Activated CD4-positive, alpha-beta T cell treated with anti-CD3 and anti-CD28 coated beads, Interleukin-2, amount 50 U/mL, for 1 hour (primary cell): ENCODE measurements around the gene TUBB3.
A peak's percentile ranks its signal among the peaks of the same experiment; 100 is the strongest.
"Not testable (repeated sequence)": the region's sequence is repeated elsewhere in the genome, so short reads cannot be mapped to it uniquely, and the experiment has no call there.

Experiments
- DNase-seq: peaks from one replicate; pipeline ENCODE4 v3.0.0-alpha.2; 2020

The TUBB3 gene

GRCh38 chr16:89922884-89923639 is at the start of gene TUBB3:
TSS of gene TUBB3 (plus strand) at chr16:89923342. CDS start at chr16:89923402, 60 bp downstream.
- no peak for DNase-seq

GRCh38 chr16:89873972-89874689 is 49.0 kb upstream of the TUBB3 start:
- DNase-seq, result peak; percentile 96

GRCh38 chr16:89879123-89879522 is 44.0 kb upstream of the TUBB3 start:
- not testable (repeated sequence) for DNase-seq

GRCh38 chr16:89880477-89881367 is 42.4 kb upstream of the TUBB3 start:
- DNase-seq, result no peak

GRCh38 chr16:89881368-89881730 is 41.8 kb upstream of the TUBB3 start:
- DNase-seq, result no peak

- no peak for DNase-seq
Observed at GRCh38 chr16:89883346-89884040, 39.6 kb upstream of the TUBB3 start.

GRCh38 chr16:89884041-89884421 is 39.1 kb upstream of the TUBB3 start:
- DNase-seq, result no peak

- no peak for DNase-seq
Observed at GRCh38 chr16:89887243-89887642, 35.9 kb upstream of the TUBB3 start.

GRCh38 chr16:89890200-89890599 is 32.9 kb upstream of the TUBB3 start:
- no peak for DNase-seq

GRCh38 chr16:89890886-89891657 is 32.1 kb upstream of the TUBB3 start:
- DNase-seq, result no peak

- DNase-seq, result no peak
Observed at GRCh38 chr16:89892055-89892630, 31.0 kb upstream of the TUBB3 start.

GRCh38 chr16:89892635-89893034 is 30.5 kb upstream of the TUBB3 start:
- DNase-seq, result no peak

- DNase-seq, result no peak
Observed at GRCh38 chr16:89893642-89894548, 29.2 kb upstream of the TUBB3 start.

- no peak for DNase-seq
Observed at GRCh38 chr16:89895482-89896250, 27.5 kb upstream of the TUBB3 start.

- DNase-seq, result no peak
Observed at GRCh38 chr16:89897204-89897603, 25.9 kb upstream of the TUBB3 start.

- DNase-seq, result no peak
Observed at GRCh38 chr16:89898201-89898967, 24.8 kb upstream of the TUBB3 start.

GRCh38 chr16:89899879-89900481 is 23.2 kb upstream of the TUBB3 start:
- DNase-seq, result no peak

- DNase-seq, result no peak
Observed at GRCh38 chr16:89900885-89901284, 22.3 kb upstream of the TUBB3 start.
